ENCODE measurements around the gene MDM4.

MDM4 gene

DNA sequence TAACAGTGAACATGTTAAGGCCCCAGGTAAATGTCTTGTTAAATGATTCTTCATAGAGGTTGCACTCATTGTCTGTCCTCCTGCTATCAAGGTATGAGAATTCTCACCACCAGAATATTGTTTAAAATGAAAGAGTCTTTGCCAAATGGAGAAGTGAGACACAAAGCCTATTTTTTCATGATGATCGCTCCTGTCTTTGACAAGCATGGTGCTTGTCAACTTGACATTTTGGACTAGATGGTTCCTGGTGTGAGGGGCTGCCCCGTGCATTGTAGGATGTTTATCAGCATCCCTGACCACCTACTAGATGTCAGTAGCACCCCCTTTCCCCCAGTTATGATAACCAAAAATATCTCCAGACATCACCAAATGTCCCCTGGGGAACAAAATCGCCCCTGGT lies 65.6 kb downstream of the MDM4 start:
- ChIA-PET POLR2A (ENCODE audit: low non-redundant PET) (no interaction called here), CTCF (interaction anchor here (0.7 to 0.9 kb wide), 2 partner anchors 17 to 225 kb away, joined by 3 read pairs; no protein-coding TSS in a partner anchor)
- no peak for DNase-seq (ENCODE audit: low spot score)
- no peak overlapping the region for H3K27ac ChIP-seq
- TF ChIP-seq, protein P1, sequence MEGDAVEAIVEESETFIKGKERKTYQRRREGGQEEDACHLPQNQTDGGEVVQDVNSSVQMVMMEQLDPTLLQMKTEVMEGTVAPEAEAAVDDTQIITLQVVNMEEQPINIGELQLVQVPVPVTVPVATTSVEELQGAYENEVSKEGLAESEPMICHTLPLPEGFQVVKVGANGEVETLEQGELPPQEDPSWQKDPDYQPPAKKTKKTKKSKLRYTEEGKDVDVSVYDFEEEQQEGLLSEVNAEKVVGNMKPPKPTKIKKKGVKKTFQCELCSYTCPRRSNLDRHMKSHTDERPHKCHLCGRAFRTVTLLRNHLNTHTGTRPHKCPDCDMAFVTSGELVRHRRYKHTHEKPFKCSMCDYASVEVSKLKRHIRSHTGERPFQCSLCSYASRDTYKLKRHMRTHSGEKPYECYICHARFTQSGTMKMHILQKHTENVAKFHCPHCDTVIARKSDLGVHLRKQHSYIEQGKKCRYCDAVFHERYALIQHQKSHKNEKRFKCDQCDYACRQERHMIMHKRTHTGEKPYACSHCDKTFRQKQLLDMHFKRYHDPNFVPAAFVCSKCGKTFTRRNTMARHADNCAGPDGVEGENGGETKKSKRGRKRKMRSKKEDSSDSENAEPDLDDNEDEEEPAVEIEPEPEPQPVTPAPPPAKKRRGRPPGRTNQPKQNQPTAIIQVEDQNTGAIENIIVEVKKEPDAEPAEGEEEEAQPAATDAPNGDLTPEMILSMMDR (conservative IDR thresholded peaks at IDR 0.05; ENCODE audit: low read depth), result no peak

GRCh38 chr1:204583909-204584632 lies 67.9 kb downstream of the MDM4 start:
- no peak overlapping the region for H3K27ac ChIP-seq
- ChIA-PET POLR2A (ENCODE audit: low non-redundant PET) (no interaction called here), CTCF (interaction anchor here (0.6 to 0.7 kb wide), 3 partner anchors 93 to 1075 kb away, joined by 3 to 4 read pairs (median 3); no protein-coding TSS in a partner anchor)
- TF ChIP-seq, protein P1 (conservative IDR thresholded peaks at IDR 0.05; ENCODE audit: low read depth), result no peak
- no peak for DNase-seq (ENCODE audit: low spot score)

DNA sequence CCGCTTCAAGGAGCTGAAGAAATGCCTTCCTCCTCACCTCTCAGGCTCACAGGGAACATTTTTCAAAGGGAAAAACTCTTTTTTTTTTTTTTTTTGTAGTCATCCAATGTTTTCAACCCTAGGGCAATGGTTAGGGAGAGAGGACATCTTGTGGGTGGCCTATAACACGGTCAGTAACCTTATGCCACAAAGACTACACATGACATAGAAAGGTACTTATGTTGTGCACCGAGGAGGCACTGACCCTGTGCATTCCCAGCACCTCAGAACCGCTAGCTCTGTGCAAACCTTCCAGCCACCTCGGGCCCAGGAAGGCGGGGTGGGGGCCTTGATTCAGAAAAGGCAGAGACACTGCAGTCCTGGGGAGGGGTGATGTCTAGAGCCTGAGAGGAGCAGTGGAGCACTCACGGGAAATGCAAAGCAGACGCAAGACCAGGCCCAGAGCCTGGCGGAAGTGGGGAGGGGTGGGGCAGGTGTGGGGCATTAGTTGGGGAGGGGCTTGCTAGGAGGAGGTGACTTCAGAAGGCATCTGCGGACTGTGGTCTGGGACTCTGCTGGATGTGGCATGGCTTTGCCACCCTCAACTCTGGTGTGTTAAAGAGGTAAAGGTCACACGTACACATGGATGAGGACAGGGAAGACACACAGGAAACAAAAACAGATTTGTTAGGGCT lies 68.6 kb downstream of the MDM4 start:
- no peak for DNase-seq (ENCODE audit: low spot score)
- no peak overlapping the region for H3K27ac ChIP-seq
- POLR2A ChIA-PET (ENCODE audit: low non-redundant PET), result no interaction called here
- CTCF ChIA-PET, result interaction anchor here (0.6 kb wide), 2 partner anchors 183 to 1075 kb away, joined by 3 to 4 read pairs; no protein-coding TSS in a partner anchor
- TF ChIP-seq, protein P1 (conservative IDR thresholded peaks at IDR 0.05; ENCODE audit: low read depth), result no peak

DNA sequence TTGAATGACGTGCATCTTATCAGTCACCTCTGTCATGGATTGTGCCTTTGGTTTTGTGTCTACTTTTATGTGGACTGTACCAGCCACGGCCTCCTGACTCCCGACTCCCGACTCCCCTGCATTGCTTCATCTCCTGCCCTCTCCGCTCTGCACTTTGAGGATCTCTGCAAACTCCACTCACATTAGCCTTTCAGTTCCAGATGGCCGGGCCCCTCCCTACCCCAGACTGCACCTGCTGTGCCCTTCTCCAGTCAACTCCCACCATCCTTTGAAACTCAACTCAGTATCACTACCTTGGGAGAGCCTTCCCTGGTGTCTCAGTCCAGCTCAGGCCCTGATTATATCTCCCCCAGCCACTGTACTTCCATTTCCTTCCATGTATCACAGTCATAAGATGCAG lies 71.4 kb downstream of the MDM4 start:
- no peak for DNase-seq (ENCODE audit: low spot score)
- no peak overlapping the region for H3K27ac ChIP-seq
- CTCF ChIA-PET, result interaction anchor here (0.6 to 0.9 kb wide), 3 partner anchors 156 to 237 kb away, joined by 3 to 6 read pairs (median 3); no protein-coding TSS in a partner anchor
- TF ChIP-seq, protein P1 (conservative IDR thresholded peaks at IDR 0.05; ENCODE audit: low read depth), result no peak
- POLR2A ChIA-PET (ENCODE audit: low non-redundant PET), result no interaction called here

DNA sequence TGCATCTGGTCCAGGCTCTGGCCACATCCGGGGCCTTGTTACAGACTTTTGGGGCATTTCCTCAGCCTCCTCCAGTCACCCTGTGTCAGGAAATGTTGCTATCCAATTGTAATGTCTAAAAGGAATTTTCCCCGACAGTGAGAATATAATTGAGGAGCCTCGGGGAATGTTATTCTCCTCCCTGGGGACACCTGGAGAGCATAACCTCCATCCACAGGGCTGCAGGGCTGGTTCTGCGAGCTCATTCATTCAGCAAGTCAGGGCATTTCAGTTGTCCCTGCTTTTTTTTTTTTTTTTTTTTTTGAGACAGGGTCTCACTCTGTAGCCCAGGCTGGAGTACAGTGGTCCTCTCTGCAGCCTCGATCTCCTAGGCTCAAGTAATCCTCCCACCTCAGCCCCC lies 72.6 kb downstream of the MDM4 start:
- DNase-seq (ENCODE audit: low spot score), result peak; percentile 42
- ChIA-PET CTCF (interaction anchor here (0.6 to 0.7 kb wide), 2 partner anchors 893 to 1416 kb away, joined by 3 to 4 read pairs; no protein-coding TSS in a partner anchor), POLR2A (ENCODE audit: low non-redundant PET) (interaction anchor here (0.6 kb wide), 1 partner anchor 1021 kb away, joined by 12 read pairs; no protein-coding TSS in a partner anchor)
- no peak overlapping the region for H3K27ac ChIP-seq
- TF ChIP-seq, protein P1 (conservative IDR thresholded peaks at IDR 0.05; ENCODE audit: low read depth), result no peak

GRCh38 chr1:204589409-204590038 lies 73.3 kb downstream of the MDM4 start:
- ChIA-PET POLR2A (ENCODE audit: low non-redundant PET) (no interaction called here), CTCF (no interaction called here)
- TF ChIP-seq, protein P1 (conservative IDR thresholded peaks at IDR 0.05; ENCODE audit: low read depth), result no peak
- no peak overlapping the region for H3K27ac ChIP-seq
- DNase-seq (ENCODE audit: low spot score), result no peak

Measured in RWPE1 (cell line).